RWPE2 (cell line): Measurements from ENCODE around the gene ASB5.

Experiments
- ATAC-seq: fragments of 200-7000 bp; cut with Tn5 transposase; 3 replicates; pipeline ENCODE4 v1.9.1; 2021; ENCODE audit warnings: low read depth
- DNase-seq: peaks from one replicate; pipeline ENCODE4 v3.0.0-alpha.2; 2020; ENCODE audit warnings: low spot score
- H3K27ac ChIP-seq: fragments of 450-650 bp; 2 replicates; pipeline ENCODE4 v1.5.1; 2017; ENCODE audit warnings: mild to moderate bottlenecking; ENCODE audit not compliant: poor library complexity, severe bottlenecking
- H3K27me3 ChIP-seq: fragments of 250-450 bp; sonication (Bioruptor Pico); 2 replicates; pipeline ENCODE4 v1.5.1; 2021; ENCODE audit warnings: mild to moderate bottlenecking, moderate library complexity; ENCODE audit not compliant: insufficient read depth, poor library complexity, severe bottlenecking
- H3K36me3 ChIP-seq: fragments of 250-450 bp; sonication (Bioruptor Pico); 2 replicates; pipeline ENCODE4 v1.5.1; 2020; ENCODE audit warnings: low read depth, mild to moderate bottlenecking, moderate library complexity
- H3K4me1 ChIP-seq: fragments of 250-450 bp; sonication (Bioruptor Pico); 2 replicates; pipeline ENCODE4 v1.5.1; 2021; ENCODE audit warnings: mild to moderate bottlenecking, moderate library complexity; ENCODE audit not compliant: insufficient read depth, poor library complexity, severe bottlenecking
- H3K4me3 ChIP-seq: fragments of 250-450 bp; sonication (Bioruptor Pico); 2 replicates; pipeline ENCODE4 v1.5.1; 2021; ENCODE audit warnings: mild to moderate bottlenecking, moderate library complexity; ENCODE audit not compliant: severe bottlenecking
- H3K9me3 ChIP-seq: fragments of 250-450 bp; sonication (Bioruptor Pico); 2 replicates; pipeline ENCODE4 v1.5.1; 2021; ENCODE audit warnings: mild to moderate bottlenecking, moderate library complexity; ENCODE audit not compliant: severe bottlenecking
- TF ChIP-seq, protein P1 (sequence below): fragments of 450-650 bp; IDR thresholded peaks from one replicate; pipeline ENCODE4 v1.5.1; 2017; ENCODE audit warnings: mild to moderate bottlenecking, moderate library complexity; ENCODE audit not compliant: poor library complexity, severe bottlenecking

ASB5 gene

DNA sequence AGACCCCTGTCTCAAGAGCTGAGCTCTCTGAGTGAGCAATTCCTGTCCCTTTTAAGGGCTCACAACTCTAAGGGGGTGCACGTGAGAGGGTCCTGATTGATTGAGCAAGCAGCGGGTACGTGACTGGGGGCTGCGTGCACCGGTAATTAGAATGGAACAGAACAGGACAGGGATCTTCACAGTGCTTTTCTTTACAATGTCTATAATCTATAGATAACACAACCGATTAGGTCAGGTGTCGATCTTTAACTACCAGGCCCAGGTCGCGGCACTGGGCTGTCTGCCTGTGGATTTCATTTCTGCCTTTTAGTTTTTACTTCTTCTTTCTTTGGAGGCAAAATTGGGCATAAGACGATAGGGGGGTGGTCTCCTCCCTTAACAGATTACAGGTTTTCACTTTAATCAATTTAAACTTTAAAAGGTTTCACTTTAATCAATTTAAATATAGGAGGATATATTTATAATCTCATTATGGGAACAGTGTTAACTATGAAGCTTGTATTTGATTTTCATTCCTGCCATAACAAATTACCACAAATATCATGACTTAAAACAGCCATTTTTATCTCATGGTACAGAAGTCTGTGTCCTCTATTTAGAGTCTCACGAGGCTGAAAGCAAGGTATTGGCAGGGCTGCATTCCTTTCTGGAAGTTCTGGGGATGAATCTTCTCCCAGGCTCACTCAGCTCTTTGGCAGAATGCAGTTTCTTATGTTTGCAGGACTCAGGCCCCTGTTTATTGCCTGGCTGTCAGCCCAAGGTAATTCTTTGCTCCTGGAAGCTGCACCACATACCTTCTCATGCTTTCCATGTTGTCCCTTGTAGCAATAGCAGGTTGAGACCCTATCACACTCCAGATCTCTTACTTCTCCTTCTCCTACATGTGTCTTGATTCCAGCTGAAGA is 78.9 kb downstream of the ASB5 start:
- peaks cover 43% of the 10 kb centered on the region for H3K4me1 ChIP-seq
- TF ChIP-seq, protein P1, sequence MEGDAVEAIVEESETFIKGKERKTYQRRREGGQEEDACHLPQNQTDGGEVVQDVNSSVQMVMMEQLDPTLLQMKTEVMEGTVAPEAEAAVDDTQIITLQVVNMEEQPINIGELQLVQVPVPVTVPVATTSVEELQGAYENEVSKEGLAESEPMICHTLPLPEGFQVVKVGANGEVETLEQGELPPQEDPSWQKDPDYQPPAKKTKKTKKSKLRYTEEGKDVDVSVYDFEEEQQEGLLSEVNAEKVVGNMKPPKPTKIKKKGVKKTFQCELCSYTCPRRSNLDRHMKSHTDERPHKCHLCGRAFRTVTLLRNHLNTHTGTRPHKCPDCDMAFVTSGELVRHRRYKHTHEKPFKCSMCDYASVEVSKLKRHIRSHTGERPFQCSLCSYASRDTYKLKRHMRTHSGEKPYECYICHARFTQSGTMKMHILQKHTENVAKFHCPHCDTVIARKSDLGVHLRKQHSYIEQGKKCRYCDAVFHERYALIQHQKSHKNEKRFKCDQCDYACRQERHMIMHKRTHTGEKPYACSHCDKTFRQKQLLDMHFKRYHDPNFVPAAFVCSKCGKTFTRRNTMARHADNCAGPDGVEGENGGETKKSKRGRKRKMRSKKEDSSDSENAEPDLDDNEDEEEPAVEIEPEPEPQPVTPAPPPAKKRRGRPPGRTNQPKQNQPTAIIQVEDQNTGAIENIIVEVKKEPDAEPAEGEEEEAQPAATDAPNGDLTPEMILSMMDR, result no peak
- H3K4me3 ChIP-seq, result no peak overlapping the region
- no peak overlapping the region for H3K27ac ChIP-seq
- H3K27me3 ChIP-seq, result no peaks in the 10 kb centered on the region
- DNase-seq, result no peak
- H3K9me3 ChIP-seq, result no peaks in the 10 kb centered on the region
- ATAC-seq, result no peak
- H3K36me3 ChIP-seq, result no peaks in the 10 kb centered on the region

DNA sequence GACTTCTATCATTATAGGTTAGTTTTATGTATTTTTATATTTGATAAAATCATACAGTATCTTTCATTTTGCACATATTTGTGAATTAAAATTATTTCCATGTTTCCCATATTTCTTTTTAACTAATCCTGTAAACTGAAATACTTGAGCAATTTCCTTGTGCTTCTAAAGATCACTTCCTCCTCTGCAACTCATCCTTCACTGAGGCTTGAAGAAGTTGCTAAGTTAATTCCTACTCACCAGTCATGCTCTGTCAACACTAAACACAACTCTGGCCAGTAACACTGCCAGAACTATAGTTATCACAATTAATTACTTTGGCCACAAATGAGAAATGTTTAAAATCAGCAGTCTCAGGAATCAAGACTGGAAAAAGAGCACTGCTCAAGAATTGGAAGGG is 80.4 kb downstream of the ASB5 start:
- peaks cover 47% of the 10 kb centered on the region for H3K4me1 ChIP-seq
- no peaks in the 10 kb centered on the region for H3K9me3 ChIP-seq
- DNase-seq (no peak), ATAC-seq (no peak)
- no peak overlapping the region for H3K27ac ChIP-seq
- no peak overlapping the region for H3K4me3 ChIP-seq
- TF ChIP-seq, protein P1, result no peak
- H3K27me3 ChIP-seq, result no peaks in the 10 kb centered on the region
- H3K36me3 ChIP-seq, result no peaks in the 10 kb centered on the region

DNA sequence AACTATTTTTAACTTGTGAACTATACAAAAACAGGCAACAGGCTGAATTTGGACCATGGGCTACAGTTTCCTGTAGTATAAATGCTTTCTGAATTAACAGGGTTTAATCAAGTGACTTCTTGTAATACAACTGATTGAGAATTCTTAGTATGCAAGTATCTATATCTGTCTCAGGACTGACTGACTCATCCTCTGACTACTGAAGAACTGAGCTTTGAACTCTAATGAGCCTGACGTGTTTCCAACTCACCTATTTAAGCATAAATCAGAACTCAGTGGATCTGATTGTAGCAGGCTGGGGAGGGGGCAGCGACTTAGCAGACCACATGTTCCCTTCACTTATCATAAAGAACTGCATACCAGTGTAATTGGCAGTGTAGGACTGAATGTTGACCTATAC is 81.4 kb downstream of the ASB5 start:
- peak; percentile 75; the same call in 2 of the 3 replicates for ATAC-seq
- DNase-seq, result no peak

DNA sequence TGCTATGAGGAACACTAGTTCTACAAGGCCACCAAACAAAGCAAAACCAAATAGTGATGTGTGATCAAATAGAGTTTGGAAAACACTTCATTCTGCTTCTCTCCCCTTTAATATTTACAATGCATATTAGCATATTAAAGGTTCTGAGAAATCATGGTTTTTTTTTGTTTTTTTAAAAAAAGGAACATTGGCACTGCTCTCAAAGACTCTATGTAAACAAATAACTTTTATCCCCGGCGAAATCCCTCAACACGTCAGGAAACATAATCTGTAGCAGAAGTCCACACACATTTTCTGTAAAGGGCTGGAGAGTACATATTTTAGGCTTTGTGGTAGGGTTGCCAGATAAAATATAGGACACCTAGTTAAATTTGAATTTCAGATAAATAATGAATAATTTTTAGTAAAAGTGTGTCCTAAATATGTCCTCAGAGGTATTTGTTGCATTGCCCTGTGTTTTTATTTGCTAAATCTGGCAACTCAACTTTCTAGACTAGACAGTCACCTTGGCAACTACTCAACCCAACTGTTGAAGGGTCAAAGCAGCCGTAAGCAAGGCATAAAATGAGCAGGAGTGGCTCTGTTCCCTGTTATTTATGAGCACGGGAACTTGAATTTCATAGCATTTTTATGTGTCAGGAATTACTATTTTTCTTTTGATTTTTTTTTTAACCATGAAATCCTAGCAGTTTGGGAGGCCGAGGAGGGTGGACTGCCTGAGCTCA is 82.2 kb downstream of the ASB5 start:
- no peaks in the 10 kb centered on the region for H3K36me3 ChIP-seq
- H3K4me1 ChIP-seq, result peaks cover 29% of the 10 kb centered on the region
- no peaks in the 10 kb centered on the region for H3K27me3 ChIP-seq
- no peaks in the 10 kb centered on the region for H3K9me3 ChIP-seq
- TF ChIP-seq, protein P1, result no peak
- no peak overlapping the region for H3K4me3 ChIP-seq
- ATAC-seq (no peak), DNase-seq (no peak)
- H3K27ac ChIP-seq, result no peak overlapping the region

More for the DNA sequence above, 81.4 kb downstream of the ASB5 start:
- no peaks in the 10 kb centered on the region for H3K36me3 ChIP-seq
- H3K9me3 ChIP-seq, result no peaks in the 10 kb centered on the region
- no peak overlapping the region for H3K27ac ChIP-seq
- H3K4me3 ChIP-seq, result no peak overlapping the region
- no peaks in the 10 kb centered on the region for H3K27me3 ChIP-seq
- TF ChIP-seq, protein P1, result no peak
- peaks cover 37% of the 10 kb centered on the region for H3K4me1 ChIP-seq
